K562 (cell line): ENCODE data around the gene HLTF. TPM values are rescaled to one million over a fixed set of nuclear protein-coding genes. Genes with fewer than 3 reads are reported as not detected.
A peak's percentile ranks its signal among the peaks of the same experiment; 100 is the strongest.

Experiments
- ARID4B ChIP-seq: sonication (generic); formaldehyde crosslinking; IDR thresholded peaks from 2 replicates; pipeline ENCODE4 v1.8.0; 2022; ENCODE audit warnings: mild to moderate bottlenecking, missing genetic modification reagents
- BHLHE40 ChIP-seq: IDR thresholded peaks from 2 replicates; pipeline ENCODE4 v1.6.1; 2011; ENCODE audit warnings: low read length, improper control_type of control experiment
- CBX2 ChIP-seq: fragments of 200-600 bp; sonication (generic); IDR thresholded peaks from one replicate; pipeline ENCODE4 v1.6.1; 2012; ENCODE audit warnings: mild to moderate bottlenecking, low read length, inconsistent platforms; ENCODE audit not compliant: insufficient read depth, poor library complexity, severe bottlenecking
- FOXM1 ChIP-seq, 2 experiments: fragments of 450-650 bp in 1 of 2; sonication (generic) in 1 of 2; formaldehyde crosslinking in 1 of 2; IDR thresholded peaks; 2 replicates each; pipeline versions ENCODE4 v1.6.1 to v1.9.0; 2017 to 2022; ENCODE audit warnings: low read depth in 2 of 2, mild to moderate bottlenecking in 2 of 2, missing genetic modification reagents in 1 of 2, moderate library complexity in 1 of 2
- NUFIP1 ChIP-seq: fragments of 450-650 bp; IDR thresholded peaks from 2 replicates; pipeline ENCODE4 v1.6.1; 2018; ENCODE audit not compliant: partially characterized antibody
- PHB ChIP-seq: fragments of 250-450 bp; sonication (Bioruptor Pico); IDR thresholded peaks from 2 replicates; pipeline ENCODE4 v1.5.0; 2021
- POLR2G ChIP-seq: fragments of 200-400 bp; formaldehyde crosslinking; IDR thresholded peaks from 2 replicates; pipeline ENCODE4 v1.6.1; 2017; ENCODE audit warnings: low read depth, mild to moderate bottlenecking, antibody characterized with exemption, low read length, moderate library complexity
- SUPT5H ChIP-seq: fragments of 450-650 bp; IDR thresholded peaks from 2 replicates; pipeline ENCODE4 v1.6.1; 2016
- ZFP1 ChIP-seq: fragments of 450-650 bp; formaldehyde crosslinking; IDR thresholded peaks from 2 replicates; pipeline ENCODE4 v1.4.0; 2020; ENCODE audit warnings: mild to moderate bottlenecking, mixed read lengths
- polyA plus RNA-seq, 8 experiments: library from polyadenylated mRNA; depleted of rRNA in 4 of 8; stranded (reverse) in 5 of 8; unstranded in 3 of 8; fragments of >200 nt; fragmentation: Nextera tagmentation in 2 of 8; fragmentation: Illumina TruSeq in 1 of 8; extraction: Ambion mirVana in 2 of 8; extraction: Trizol in 1 of 8; gene quantifications; 2 replicates each; pipeline versions ENCODE4 v1.2.1 to v1.2.3, GENCODE V29; 2011 to 2014; ENCODE audit warnings: inconsistent platforms in 1 of 8, missing spikeins in 1 of 8
- total RNA-seq, 7 experiments: library from RNA; depleted of rRNA in 6 of 7; stranded (reverse); fragments of >200 nt in 6 of 7; fragmentation: Illumina TruSeq in 2 of 7; extraction: Trizol in 2 of 7; gene quantifications; 2 replicates each; pipeline versions ENCODE4 v1.2.1 to v1.2.3, GENCODE V29; 2011 to 2021; ENCODE audit warnings: low replicate concordance in 1 of 7

The HLTF gene
- total and polyA plus RNA-seq, 9 of the 15 experiments (the other 6 are each of a cell fraction or from before 2014, with no cell fraction given) = 35.1 to 82.4 (median 50.4) TPM

- TF ChIP-seq BHLHE40 (peak; percentile 96), ZFP1 (CRISPR knock-in tag) (no peak), SUPT5H (peak; percentile 66), ARID4B (CRISPR knock-in tag) (peak; percentile 72; the same call in 1 of the 2 replicates), NUFIP1 (no peak), PHB (0 out of 2 replicates have a peak, but pooled peaks have one; percentile 16), FOXM1 (IDR thresholded peaks at IDR 0.05; ENCODE audit: low read depth) (no peak), FOXM1 (CRISPR knock-in tag; IDR thresholded peaks at IDR 0.05; ENCODE audit: low read depth) (0 out of 2 replicates have a peak, but pooled peaks have one; percentile 61), POLR2G (peak; percentile 89), CBX2 (no peak)
These were observed 43.2 kb upstream of the HLTF start, which contains the start of gene HPS3 (continued) for GRCh38 chr3:149129326-149130205.
